IMR-90 (cell line): ENCODE measurements around the gene DCAF6. TPM values are rescaled to one million over a fixed set of nuclear protein-coding genes. Genes with fewer than 3 reads are reported as not detected.

Experiments
- ATAC-seq: fragments of 200-7000 bp; cut with Tn5 transposase; 2 replicates; pipeline ENCODE4 v1.9.1; 2020; ENCODE audit warnings: low read depth, mild to moderate bottlenecking, moderate library complexity
- BruUV-seq: library from RNA; stranded (reverse); fragments of 400-500 nt; replicated peaks from 2 replicates; lab custom pipeline; 2021; lab: Mats Ljungman, UMichigan
- CTCF ChIA-PET: fragments of 300-600 bp; formaldehyde crosslinking; extraction: SDS; loops from one replicate; lab custom pipeline; 2021; ENCODE audit warnings: antibody characterized with exemption; lab: Yijun Ruan, JAX
- POLR2A ChIA-PET: fragments of 300-600 bp; sonication (Branson Sonifier 250); formaldehyde crosslinking; loops from one replicate; lab custom pipeline; 2022; ENCODE audit warnings: antibody characterized with exemption; ENCODE audit not compliant: unreplicated experiment; lab: Charles Lee
- DNase-seq: peaks from one replicate; pipeline ENCODE4 v3.0.0; 2013
- H2AFZ ChIP-seq: replicated peaks from 2 replicates; pipeline ENCODE3; 2013; ENCODE audit warnings: low read length, mild to moderate bottlenecking; ENCODE audit not compliant: poor library complexity
- H2AK5ac ChIP-seq: 2 replicates; pipeline ENCODE4 v1.6.1; 2013; ENCODE audit warnings: low read depth, low read length, inconsistent platforms
- H2AK9ac ChIP-seq: replicated peaks from 2 replicates; pipeline ENCODE3; 2013; ENCODE audit warnings: mild to moderate bottlenecking, low read depth, low read length, moderate library complexity; ENCODE audit not compliant: poor library complexity
- H2BK120ac ChIP-seq: 2 replicates; pipeline ENCODE4 v1.6.1; 2013; ENCODE audit warnings: low read depth, low read length, inconsistent platforms
- H2BK15ac ChIP-seq: 3 replicates; pipeline ENCODE4 v1.6.1; 2013; ENCODE audit warnings: low read depth, low read length, inconsistent platforms
- H2BK20ac ChIP-seq: 2 replicates; pipeline ENCODE4 v1.6.1; 2013; ENCODE audit warnings: low read depth, mild to moderate bottlenecking, inconsistent platforms, low read length, moderate library complexity
- H2BK5ac ChIP-seq: 2 replicates; pipeline ENCODE4 v1.6.1; 2013; ENCODE audit warnings: mild to moderate bottlenecking, low read depth, low read length, inconsistent platforms; ENCODE audit not compliant: poor library complexity, severe bottlenecking
- H3K14ac ChIP-seq: replicated peaks from 2 replicates; pipeline ENCODE4 v1.6.1; 2013; ENCODE audit warnings: low read depth, low read length, inconsistent platforms
- H3K18ac ChIP-seq: 2 replicates; pipeline ENCODE4 v1.6.1; 2013; ENCODE audit warnings: low read depth, low read length, control low read depth
- H3K23ac ChIP-seq: 2 replicates; pipeline ENCODE4 v1.6.1; 2013; ENCODE audit warnings: low read depth, low read length, inconsistent platforms
- H3K27ac ChIP-seq: 2 replicates; pipeline ENCODE4 v1.5.1; 2013; ENCODE audit warnings: mild to moderate bottlenecking, control low read depth, low read length; ENCODE audit not compliant: insufficient read depth
- H3K27me3 ChIP-seq: 2 replicates; pipeline ENCODE4 v1.6.1; 2013; ENCODE audit warnings: low read length; ENCODE audit not compliant: control insufficient read depth, insufficient read depth
- H3K36me3 ChIP-seq: 2 replicates; pipeline ENCODE4 v1.6.1; 2013; ENCODE audit warnings: low read length, mixed read lengths; ENCODE audit not compliant: control insufficient read depth, insufficient read depth
- H3K4ac ChIP-seq: 2 replicates; pipeline ENCODE4 v1.6.1; 2013; ENCODE audit warnings: low read depth, low read length, inconsistent platforms
- H3K4me1 ChIP-seq: 2 replicates; pipeline ENCODE4 v1.6.1; 2013; ENCODE audit warnings: low read length, mixed read lengths; ENCODE audit not compliant: control insufficient read depth, insufficient read depth
- H3K4me2 ChIP-seq: 2 replicates; pipeline ENCODE4 v1.6.1; 2013; ENCODE audit warnings: low read depth, mild to moderate bottlenecking, control low read depth, low read length, moderate library complexity
- H3K4me3 ChIP-seq: 2 replicates; pipeline ENCODE4 v1.5.1; 2013; ENCODE audit warnings: low read depth, mild to moderate bottlenecking, control low read depth, low read length, moderate library complexity; ENCODE audit not compliant: insufficient read depth
- H3K56ac ChIP-seq: 2 replicates; pipeline ENCODE4 v1.6.1; 2013; ENCODE audit warnings: low read length, inconsistent platforms; ENCODE audit not compliant: insufficient read depth; ENCODE audit errors: extremely low read depth
- H3K79me1 ChIP-seq, 2 experiments: 2 replicates each; pipeline ENCODE4 v1.6.1; 2013; ENCODE audit warnings: low read length in 2 of 2, inconsistent platforms in 1 of 2, low read depth in 1 of 2
- H3K9ac ChIP-seq: 2 replicates; pipeline ENCODE4 v1.6.1; 2013; ENCODE audit warnings: low read depth, low read length, control low read depth
- H3K9me1 ChIP-seq: 2 replicates; pipeline ENCODE4 v1.6.1; 2013; ENCODE audit warnings: low read length, inconsistent platforms; ENCODE audit not compliant: insufficient read depth
- H3K9me3 ChIP-seq: 2 replicates; pipeline ENCODE4 v1.6.1; 2013; ENCODE audit warnings: low read length; ENCODE audit not compliant: control insufficient read depth, insufficient read depth
- H4K20me1 ChIP-seq: 2 replicates; pipeline ENCODE4 v1.6.1; 2013; ENCODE audit warnings: low read length, inconsistent platforms; ENCODE audit not compliant: insufficient read depth
- H4K5ac ChIP-seq: 2 replicates; pipeline ENCODE4 v1.6.1; 2013; ENCODE audit warnings: mild to moderate bottlenecking, low read depth, low read length, control low read depth
- H4K8ac ChIP-seq, 2 experiments: 2 replicates each; pipeline ENCODE4 v1.6.1; 2013; ENCODE audit warnings: low read depth in 2 of 2, low read length in 2 of 2, control low read depth in 1 of 2, inconsistent platforms in 1 of 2
- H4K91ac ChIP-seq: 2 replicates; pipeline ENCODE4 v1.6.1; 2013; ENCODE audit warnings: low read depth, low read length, inconsistent platforms; ENCODE audit not compliant: insufficient read depth
- BHLHE40 ChIP-seq: fragments of 150-350 bp; IDR thresholded peaks from 2 replicates; pipeline ENCODE4 v1.6.1; 2016; ENCODE audit warnings: mild to moderate bottlenecking, low read depth, low read length
- CEBPB ChIP-seq: IDR thresholded peaks from 2 replicates; pipeline ENCODE4 v1.6.1; 2012; ENCODE audit warnings: low read depth, low read length, improper control_type of control experiment
- CHD1 ChIP-seq: IDR thresholded peaks from 2 replicates; pipeline ENCODE4 v1.6.1; 2012; ENCODE audit warnings: low read depth, low read length, improper control_type of control experiment
- CTCF ChIP-seq: conservative IDR thresholded peaks from 2 replicates; pipeline ENCODE4 v1.5.1; 2012; ENCODE audit warnings: mild to moderate bottlenecking, low read depth, low read length, improper control_type of control experiment
- ELK1 ChIP-seq: fragments of 150-350 bp; IDR thresholded peaks from 2 replicates; pipeline ENCODE4 v1.6.1; 2016; ENCODE audit warnings: low read depth, mild to moderate bottlenecking, low read length, moderate library complexity, borderline replicate concordance
- FOS ChIP-seq: fragments of 150-350 bp; IDR thresholded peaks from 2 replicates; pipeline ENCODE4 v1.6.1; 2016; ENCODE audit warnings: low read depth, low read length
- MAFK ChIP-seq: IDR thresholded peaks from 2 replicates; pipeline ENCODE4 v1.6.1; 2012; ENCODE audit warnings: low read depth, low read length, improper control_type of control experiment
- MAZ ChIP-seq: IDR thresholded peaks from 2 replicates; pipeline ENCODE4 v1.6.1; 2012; ENCODE audit warnings: low read depth, mild to moderate bottlenecking, low read length, improper control_type of control experiment, moderate library complexity, borderline replicate concordance
- MXI1 ChIP-seq: IDR thresholded peaks from 2 replicates; pipeline ENCODE4 v1.6.1; 2012; ENCODE audit warnings: low read depth, mild to moderate bottlenecking, low read length, moderate library complexity, borderline replicate concordance
- NFE2L2 ChIP-seq: fragments of 150-350 bp; IDR thresholded peaks from 2 replicates; pipeline ENCODE4 v1.6.1; 2016; ENCODE audit warnings: low read depth, mild to moderate bottlenecking, low read length
- POLR2A ChIP-seq: IDR thresholded peaks from 2 replicates; pipeline ENCODE4 v1.6.1; 2012; ENCODE audit warnings: mild to moderate bottlenecking, low read depth, low read length
- RAD21 ChIP-seq: IDR thresholded peaks from 2 replicates; pipeline ENCODE4 v1.6.1; 2012; ENCODE audit warnings: low read length, improper control_type of control experiment
- RCOR1 ChIP-seq: IDR thresholded peaks from 2 replicates; pipeline ENCODE4 v1.6.1; 2012; ENCODE audit warnings: mild to moderate bottlenecking, low read length, improper control_type of control experiment; ENCODE audit not compliant: insufficient replicate concordance
- RFX5 ChIP-seq: IDR thresholded peaks from 2 replicates; pipeline ENCODE4 v1.8.0; 2012; ENCODE audit warnings: low read depth, mild to moderate bottlenecking, low read length, moderate library complexity
- SMC3 ChIP-seq: fragments of 150-350 bp; IDR thresholded peaks from 2 replicates; pipeline ENCODE4 v1.6.1; 2016; ENCODE audit warnings: low read depth, mild to moderate bottlenecking, antibody characterized with exemption, low read length, moderate library complexity
- USF2 ChIP-seq: fragments of 150-350 bp; IDR thresholded peaks from 2 replicates; pipeline ENCODE4 v1.6.1; 2017; ENCODE audit warnings: mild to moderate bottlenecking, antibody characterized with exemption, low read length, low read depth
- WGBS, 2 experiments: methylation state at CpG; one replicate each; pipeline versions ENCODE4 v1.1.5 to v1.1.7; 2013; ENCODE audit warnings: missing lambda C conversion rate in 2 of 2; ENCODE audit not compliant: insufficient read length in 1 of 2; ENCODE audit errors: extremely low coverage in 2 of 2; 5-methylcytosine and 5-hydroxymethylcytosine counted together
- dilution Hi-C: fragments of 300-500 bp; cut with HindIII; formaldehyde crosslinking; loops from one replicate; pipeline ENCODE4 v1.14.3; 2018; ENCODE audit warnings: low sequenced_read_pairs; ENCODE audit not compliant: unreplicated experiment
- in situ Hi-C: fragments of 300-500 bp; cut with MboI; formaldehyde crosslinking; loops from 3 replicates; pipeline ENCODE4 v1.14.3; 2019; ENCODE audit warnings: low sequenced_read_pairs, inconsistent platforms, mixed read lengths
- intact Hi-C: fragments of 100-400 bp; cut with micrococcal nuclease; formaldehyde crosslinking; loops from 2 replicates; pipeline ENCODE4 v1.10.0; 2022
- polyA plus RNA-seq, 3 experiments: library from polyadenylated mRNA; depleted of rRNA; stranded (reverse); fragments of >200 nt; gene quantifications; 2 replicates each; pipeline ENCODE4 v1.2.3, GENCODE V29; 2012; ENCODE audit warnings: low replicate concordance in 1 of 3
- total RNA-seq: library from RNA; depleted of rRNA; stranded (reverse); fragments of >200 nt; gene quantifications from 2 replicates; pipeline ENCODE4 v1.2.3, GENCODE V29; 2012

The DCAF6 gene
- total and polyA plus RNA-seq, 2 of the 4 experiments (the other 2 are of a cell fraction), result 60.4 to 88.7 TPM

- dilution Hi-C loops, result no loop called here
- H4K91ac ChIP-seq, result no peak overlapping the region
- no peak overlapping the region for H3K18ac ChIP-seq
- H3K36me3 ChIP-seq, result peaks cover 19% of the 10 kb centered on the region
- no peak overlapping the region for H3K4ac ChIP-seq
- H2BK120ac ChIP-seq, result no peak overlapping the region
- H2AFZ ChIP-seq, result no peak overlapping the region
- no TSS peak for BruUV-seq
- H3K4me1 ChIP-seq, result peaks cover 8% of the 10 kb centered on the region
- no peak overlapping the region for H2BK20ac ChIP-seq
- no peaks in the 10 kb centered on the region for H4K20me1 ChIP-seq
- no peaks in the 10 kb centered on the region for H3K9me3 ChIP-seq
- H3K4me2 ChIP-seq, result no peak overlapping the region
- H3K9ac ChIP-seq, result no peak overlapping the region
- no peak for TF ChIP-seq RCOR1
- no peak for TF ChIP-seq CEBPB
- no peak for TF ChIP-seq MXI1
- no peak for TF ChIP-seq CTCF
- TF ChIP-seq RFX5, result no peak
- no peak for TF ChIP-seq MAZ
- no peak for TF ChIP-seq SMC3
- TF ChIP-seq FOS, result no peak
- no peak for TF ChIP-seq ELK1
- TF ChIP-seq CHD1, result no peak
- no peak for TF ChIP-seq POLR2A
- TF ChIP-seq USF2, result no peak
- no peak for TF ChIP-seq NFE2L2
- TF ChIP-seq BHLHE40, result no peak
- no peak for TF ChIP-seq MAFK
- TF ChIP-seq RAD21, result no peak
- no peak overlapping the region for H2BK5ac ChIP-seq
- intact Hi-C loops, result no loop called here
- ATAC-seq (no peak), DNase-seq (no peak)
- H3K56ac ChIP-seq, result no peak overlapping the region
- no peak overlapping the region for H2AK5ac ChIP-seq
- no peak overlapping the region for H4K8ac ChIP-seq
- no peaks in the 10 kb centered on the region for H3K27me3 ChIP-seq
- WGBS, 2 experiments, result 80% methylated on average over 1 of the region's 9 CpGs; no CpG with 5 or more reads in 1 of the 2 experiments
- no peak overlapping the region for H3K4me3 ChIP-seq
- no peaks in the 10 kb centered on the region; a peak in 1 of 4 replicates for H3K79me1 ChIP-seq
- no peak overlapping the region for H3K23ac ChIP-seq
- H3K9me1 ChIP-seq, result peaks cover 14% of the 10 kb centered on the region
- in situ Hi-C loops, result no loop called here
- no peak overlapping the region for H4K5ac ChIP-seq
- no peak overlapping the region for H2AK9ac ChIP-seq
- H2BK15ac ChIP-seq, result no peak overlapping the region
- H3K27ac ChIP-seq, result no peak overlapping the region
- ChIA-PET CTCF (interaction anchor here (0.6 kb wide), 1 partner anchor 41 kb away, joined by 3 read pairs; no protein-coding TSS in a partner anchor), POLR2A (no interaction called here)
- no peak overlapping the region for H3K14ac ChIP-seq
Measured at GRCh38 chr1:168091063-168091462, 154.6 kb downstream of the DCAF6 start.
